ENCODE results near the gene TADA3.

TADA3 gene

DNA sequence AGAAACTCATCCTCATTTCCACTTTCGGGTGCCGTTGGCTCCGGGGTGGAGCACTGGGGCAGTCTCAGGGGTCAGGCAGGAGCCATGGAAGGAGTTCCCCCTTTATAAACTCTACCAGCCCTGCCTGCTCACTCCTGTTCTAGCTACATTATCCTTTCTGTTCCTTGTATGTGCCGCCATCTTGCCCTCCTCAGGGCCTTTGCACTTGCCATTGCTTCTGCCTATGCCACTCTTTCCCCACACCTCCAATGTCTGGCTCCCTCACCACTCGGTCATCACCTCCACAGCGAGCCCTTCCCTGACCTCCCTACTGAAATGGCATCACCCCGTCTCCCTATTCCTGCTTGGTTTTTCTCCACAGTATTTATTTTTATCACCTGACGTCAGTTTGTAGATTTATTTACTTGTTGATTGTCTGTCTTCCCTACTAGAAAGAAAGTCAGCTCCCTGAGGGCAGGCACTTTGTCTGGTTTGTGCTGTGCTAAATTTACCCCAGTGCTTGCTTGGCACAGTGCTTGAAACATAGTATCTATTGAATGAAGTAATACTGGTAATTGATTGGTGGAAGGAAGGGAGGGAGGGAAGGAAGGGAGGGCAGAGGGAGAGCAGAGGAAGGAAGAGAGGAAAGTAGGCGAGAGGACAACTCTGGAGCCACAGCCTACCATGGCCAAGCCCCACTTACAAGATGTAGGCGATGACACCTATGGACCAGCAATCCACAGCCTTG is 31.3 kb downstream of the TADA3 start:
- no peak for DNase-seq

DNA sequence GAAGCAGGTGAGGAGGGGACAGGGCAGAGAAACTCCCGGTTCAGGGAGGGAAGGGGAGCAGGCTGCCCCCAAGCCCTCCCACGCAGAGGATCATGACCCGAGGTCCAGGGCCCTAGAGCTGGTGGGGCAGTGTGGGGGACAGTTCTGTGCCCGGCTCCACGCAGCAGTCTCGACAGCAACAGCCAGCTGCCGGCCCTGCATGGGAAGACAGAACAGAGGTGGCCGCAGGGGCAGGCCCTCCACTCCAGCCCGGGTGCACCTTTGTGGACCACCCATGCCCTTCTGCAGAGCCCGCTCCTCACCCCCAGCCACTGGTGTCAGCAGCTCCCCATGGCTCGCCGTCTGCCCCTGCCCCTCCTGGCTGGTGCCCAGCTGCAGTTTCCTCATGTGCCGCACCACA is 34.8 kb downstream of the TADA3 start:
- DNase-seq: no peak

DNA sequence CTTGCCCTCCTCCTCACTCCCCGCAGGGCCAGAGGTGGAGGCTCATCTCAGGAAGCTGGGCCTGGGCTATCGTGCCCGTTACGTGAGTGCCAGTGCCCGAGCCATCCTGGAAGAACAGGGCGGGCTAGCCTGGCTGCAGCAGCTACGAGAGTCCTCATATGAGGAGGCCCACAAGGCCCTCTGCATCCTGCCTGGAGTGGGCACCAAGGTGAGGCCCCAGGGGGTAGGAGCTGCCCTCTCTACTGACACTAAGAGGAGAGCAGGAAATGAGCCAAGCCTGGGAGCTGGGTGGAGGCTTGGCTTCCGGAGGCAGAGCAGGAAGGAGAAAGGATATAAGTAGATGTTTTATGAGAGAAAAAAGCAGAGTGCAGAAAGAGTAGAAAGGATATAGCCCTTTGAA is 37.6 kb downstream of the TADA3 start:
- no peak for DNase-seq

DNA sequence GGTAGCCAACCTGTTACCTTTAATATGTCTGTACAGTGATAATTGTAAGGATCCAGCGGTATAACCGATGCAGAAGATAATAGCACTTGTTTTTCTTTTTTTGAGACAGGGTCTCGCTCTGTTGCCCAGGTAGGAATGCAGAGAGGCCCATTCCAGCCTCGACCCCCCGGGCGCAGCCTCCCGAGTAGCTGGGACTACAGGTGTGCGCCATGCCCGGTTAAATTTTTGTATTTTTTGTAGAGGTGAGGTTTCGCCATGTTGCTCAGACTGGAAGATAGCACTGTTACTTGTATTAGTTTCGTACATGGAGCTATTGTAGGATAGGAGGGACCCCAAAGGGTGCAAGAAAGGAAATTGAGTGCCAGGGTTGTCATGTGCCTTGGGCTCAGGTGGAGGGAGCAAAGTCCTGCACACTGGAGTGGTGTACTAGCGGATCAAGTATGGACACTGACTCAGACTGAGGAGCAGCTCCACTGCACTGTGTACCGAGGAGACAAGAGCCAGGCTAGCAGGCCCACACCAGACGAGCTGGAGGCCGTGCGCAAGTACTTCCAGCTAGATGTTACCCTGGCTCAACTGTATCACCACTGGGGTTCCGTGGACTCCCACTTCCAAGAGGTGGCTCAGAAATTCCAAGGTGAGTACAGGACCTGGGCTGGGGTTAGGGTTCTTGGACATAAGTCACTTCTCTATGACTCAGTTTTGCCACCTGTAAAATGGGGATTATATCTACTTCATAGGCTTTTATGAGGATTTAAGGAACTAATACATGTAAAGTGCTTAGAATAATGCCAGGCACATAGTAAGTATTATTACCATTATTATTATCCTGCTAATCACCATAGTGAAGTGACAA is 41.5 kb downstream of the TADA3 start:
- DNase-seq: peak; percentile 30

DNA sequence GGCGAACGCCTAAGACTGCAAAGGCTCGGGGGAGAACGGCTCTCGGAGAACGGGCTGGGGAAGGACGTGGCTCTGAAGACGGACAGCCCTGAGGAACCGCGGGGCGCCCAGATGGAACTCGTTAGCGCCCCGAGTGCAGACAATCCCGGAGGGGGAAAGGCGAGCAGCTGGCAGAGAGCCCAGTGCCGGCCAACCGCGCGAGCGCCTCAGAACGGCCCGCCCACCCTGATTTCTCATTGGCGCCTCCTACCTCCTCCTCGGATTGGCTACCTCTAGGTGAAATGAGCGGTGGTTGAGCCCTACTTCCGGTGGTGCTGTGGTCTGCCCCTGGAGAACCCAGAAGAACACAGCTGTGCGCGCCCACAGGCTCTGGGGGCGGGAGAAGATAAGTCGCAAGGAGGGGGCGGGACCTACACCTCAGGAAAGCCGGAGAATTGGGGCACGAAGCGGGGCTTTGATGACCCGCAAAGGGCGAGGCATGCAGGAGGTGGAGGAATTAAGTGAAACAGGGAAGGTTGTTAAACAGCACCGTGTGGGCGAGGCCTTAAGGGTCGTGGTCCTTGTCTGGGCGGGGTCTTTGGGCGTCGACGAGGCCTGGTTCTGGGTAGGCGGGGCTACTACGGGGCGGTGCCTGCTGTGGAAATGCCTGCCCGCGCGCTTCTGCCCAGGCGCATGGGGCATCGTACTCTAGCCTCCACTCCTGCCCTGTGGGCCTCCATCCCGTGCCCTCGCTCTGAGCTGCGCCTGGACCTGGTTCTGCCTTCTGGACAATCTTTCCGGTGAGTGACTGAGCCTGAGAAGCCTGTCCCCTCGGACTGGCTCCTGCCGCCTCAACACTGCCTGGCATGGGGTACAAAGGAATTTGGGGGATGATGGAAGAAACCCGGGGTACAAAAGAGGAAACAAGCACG is 42.4 kb downstream of the TADA3 start, which contains the start of gene OGG1:
Gene OGG1 (plus strand): TSS at position 308 of the 911 bp plus-strand sequence. CDS start 335 bp downstream, at position 643.
- DNase-seq: peak; percentile 99

DNA sequence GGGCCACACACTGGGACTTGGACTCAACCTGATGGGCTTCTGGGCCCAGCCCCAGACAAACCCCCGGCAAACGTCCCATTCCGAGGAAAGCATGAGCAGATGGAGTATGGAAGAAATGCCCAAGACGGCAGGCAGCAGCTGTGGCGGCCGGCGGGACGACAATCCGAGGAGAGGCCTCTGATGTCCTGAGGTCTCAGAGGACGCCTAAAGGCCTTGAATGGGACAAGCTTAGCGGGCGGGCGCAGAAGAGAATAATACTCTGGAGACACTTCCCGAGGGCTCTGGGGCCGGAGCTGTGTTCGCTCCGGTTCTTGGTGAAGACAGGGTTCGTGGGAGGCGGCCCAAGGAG is 43.0 kb downstream of the TADA3 start:
- DNase-seq: no peak

DNA sequence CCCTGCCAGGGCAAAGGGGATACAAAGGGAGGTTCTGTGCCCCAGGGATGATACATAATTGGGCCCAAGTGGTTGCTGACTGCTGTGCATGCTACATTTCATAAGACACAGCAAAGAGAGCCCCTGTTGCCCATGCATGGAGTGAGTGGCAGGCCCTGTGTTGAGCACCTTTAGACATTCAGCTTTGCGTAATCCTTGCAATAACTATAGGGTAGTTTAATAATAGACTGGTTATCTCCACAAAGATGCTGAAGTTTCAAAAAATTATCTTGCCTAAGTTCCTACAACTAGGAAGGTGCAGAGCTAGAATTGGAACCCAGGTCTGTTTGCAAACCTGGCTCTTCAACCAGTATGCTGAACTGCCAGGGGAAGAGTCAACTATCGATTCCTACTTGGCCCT is 44.2 kb downstream of the TADA3 start:
- DNase-seq: no peak

DNA sequence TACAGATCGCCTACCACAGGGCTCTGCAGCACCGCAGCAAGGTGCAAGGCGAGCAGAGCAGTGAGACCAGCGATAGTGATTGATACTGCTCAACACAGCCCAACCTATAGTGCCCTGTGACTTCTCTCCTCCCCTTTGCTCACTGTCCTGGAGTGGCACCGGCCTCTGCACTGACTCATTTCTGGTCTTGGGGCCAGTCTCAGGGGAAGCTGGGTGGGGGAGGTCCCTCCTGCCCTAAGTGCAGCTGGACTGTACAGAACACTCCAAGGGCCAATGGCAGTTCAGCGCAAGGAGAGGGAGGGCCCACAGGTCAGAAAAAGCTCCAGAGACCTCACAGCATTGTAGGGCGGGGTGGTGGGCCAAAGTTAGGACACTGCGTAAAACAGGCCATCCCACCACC is 45.0 kb downstream of the TADA3 start:
- no peak for DNase-seq

DNA sequence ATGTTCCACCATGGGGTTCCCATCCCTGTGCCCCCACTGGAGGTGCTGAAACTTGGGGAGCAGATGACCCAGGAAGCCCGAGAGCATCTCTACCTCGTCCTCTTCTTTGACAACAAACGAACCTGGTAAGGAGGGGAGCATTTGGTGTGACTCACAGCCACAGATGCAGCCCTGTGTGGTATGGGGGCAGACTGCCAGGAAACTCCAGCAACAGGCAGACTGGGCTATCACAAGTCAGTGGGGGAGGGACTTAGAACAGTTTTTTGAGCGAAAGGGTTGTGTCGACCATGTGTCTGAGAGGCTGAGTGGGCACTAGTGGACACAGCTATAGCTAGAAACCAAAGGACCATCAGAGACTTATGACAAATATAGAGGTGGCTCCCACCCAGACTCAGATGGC is 45.9 kb downstream of the TADA3 start:
- DNase-seq: no peak

DNA sequence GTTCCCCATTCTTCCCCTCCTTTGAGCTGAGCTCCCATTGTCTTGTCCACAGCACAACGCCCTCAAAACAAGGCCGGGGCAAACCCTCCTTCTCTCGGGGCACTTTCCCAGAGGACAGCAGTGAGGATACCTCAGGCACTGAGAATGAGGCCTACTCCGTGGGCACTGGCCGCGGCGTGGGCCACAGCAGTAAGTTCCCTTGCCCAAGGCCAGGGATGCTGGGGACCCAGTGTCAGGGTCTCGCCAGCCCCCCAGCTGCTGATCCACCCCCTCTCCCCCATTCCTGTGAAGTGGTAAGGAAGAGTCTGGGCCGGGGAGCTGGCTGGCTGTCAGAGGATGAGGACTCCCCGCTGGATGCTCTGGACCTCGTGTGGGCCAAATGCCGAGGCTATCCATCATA is 46.8 kb downstream of the TADA3 start:
- DNase-seq: no peak

DNA sequence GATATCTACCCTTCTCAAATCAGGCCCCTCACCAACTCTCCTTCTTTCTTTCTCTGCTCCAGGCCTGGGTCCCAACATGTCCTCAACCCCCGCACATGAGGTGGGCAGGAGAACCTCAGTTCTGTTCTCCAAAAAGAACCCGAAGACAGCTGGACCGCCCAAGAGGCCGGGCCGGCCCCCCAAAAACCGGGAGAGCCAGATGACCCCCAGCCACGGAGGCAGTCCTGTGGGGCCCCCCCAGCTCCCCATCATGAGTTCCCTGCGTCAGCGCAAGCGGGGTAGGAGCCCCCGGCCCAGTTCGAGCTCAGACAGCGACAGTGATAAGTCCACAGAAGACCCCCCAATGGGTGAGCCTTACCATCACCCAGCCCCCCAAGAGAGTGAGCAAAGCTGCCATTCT is 48.1 kb downstream of the TADA3 start:
- DNase-seq: no peak

DNA sequence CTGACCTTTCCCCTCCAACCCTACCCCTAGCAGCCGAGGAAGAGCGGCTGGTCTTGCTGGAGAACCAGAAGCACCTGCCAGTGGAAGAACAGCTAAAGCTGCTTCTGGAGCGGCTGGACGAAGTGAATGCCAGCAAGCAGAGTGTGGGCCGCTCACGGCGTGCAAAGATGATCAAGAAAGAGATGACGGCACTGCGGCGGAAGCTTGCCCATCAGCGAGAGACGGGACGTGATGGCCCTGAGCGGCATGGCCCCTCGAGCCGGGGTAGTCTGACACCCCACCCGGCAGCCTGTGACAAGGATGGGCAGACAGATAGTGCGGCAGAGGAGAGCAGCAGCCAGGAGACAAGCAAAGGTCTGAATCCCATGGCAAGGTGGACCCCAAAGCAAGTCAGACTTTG is 48.7 kb downstream of the TADA3 start:
- no peak for DNase-seq

DNA sequence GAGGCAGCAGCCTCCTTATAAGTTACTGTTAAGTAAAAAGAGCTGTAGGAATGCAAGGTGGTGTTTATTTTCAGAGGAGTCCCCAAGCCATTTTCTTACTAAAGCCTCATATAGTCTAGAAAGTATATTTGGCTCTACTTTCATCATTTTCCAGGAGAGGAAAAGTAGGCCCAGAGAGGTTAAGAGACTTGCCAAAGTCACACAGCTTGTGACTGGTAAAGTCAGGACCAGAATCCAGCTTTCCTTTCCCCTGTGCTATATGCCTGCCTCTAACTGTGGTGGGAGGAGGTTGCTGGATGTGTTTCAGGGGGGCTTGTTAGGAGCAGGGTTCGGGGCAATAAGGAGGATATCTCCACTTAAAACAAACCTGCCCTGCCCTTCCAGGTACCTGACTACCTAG is 49.7 kb downstream of the TADA3 start:
- DNase-seq: no peak

DNA sequence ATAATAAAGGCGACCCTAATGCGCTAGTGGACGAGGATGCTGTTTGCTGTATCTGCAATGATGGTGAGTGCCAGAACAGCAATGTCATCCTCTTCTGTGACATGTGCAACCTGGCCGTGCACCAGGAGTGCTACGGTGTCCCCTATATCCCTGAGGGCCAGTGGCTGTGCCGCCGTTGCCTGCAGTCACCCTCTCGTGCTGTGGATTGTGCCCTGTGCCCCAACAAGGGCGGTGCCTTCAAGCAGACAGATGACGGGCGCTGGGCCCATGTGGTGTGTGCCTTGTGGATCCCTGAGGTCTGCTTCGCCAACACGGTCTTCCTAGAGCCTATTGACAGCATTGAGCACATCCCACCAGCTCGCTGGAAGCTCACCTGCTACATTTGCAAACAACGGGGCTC is 53.1 kb downstream of the TADA3 start:
- DNase-seq: no peak

DNA sequence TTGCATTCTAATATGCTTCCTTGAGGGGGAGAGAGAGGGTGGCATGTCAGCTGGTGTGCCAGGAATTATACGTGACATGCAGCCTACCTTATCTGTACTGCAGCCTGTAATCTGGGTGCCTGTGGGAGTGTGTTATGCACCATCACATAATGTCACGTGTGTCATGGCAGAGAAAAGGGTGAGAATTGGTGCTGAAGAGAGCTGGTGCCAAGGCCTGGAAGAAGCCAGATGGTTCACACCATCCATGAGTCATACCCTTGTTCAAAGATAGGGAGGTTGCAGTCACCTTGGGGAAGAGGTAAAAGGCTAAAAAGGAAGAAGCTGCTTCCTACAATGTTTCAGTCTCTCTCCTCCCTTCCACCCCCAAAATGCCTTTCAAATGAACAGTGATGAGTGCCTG is 55.4 kb downstream of the TADA3 start:
- no peak for DNase-seq

DNA sequence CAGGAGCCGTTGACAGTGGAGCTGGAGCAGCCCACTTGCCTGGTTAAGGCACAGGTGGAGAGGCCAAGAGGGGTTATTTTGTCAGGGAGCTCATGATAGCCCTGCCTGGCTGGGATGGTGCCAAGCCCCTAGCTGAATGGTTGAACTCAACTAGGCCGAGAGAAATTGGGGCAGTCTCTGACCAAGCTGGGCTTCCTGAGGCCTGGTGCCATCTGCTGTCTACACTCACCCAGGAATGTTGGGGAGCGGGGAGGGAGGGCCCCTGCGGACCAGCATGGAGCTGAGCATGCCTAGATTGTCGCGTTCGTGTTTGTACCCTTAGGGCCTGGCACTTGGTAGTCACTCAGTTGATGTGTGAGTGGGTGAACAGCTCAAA is 59.5 kb downstream of the TADA3 start:
- DNase-seq: no peak

DNA sequence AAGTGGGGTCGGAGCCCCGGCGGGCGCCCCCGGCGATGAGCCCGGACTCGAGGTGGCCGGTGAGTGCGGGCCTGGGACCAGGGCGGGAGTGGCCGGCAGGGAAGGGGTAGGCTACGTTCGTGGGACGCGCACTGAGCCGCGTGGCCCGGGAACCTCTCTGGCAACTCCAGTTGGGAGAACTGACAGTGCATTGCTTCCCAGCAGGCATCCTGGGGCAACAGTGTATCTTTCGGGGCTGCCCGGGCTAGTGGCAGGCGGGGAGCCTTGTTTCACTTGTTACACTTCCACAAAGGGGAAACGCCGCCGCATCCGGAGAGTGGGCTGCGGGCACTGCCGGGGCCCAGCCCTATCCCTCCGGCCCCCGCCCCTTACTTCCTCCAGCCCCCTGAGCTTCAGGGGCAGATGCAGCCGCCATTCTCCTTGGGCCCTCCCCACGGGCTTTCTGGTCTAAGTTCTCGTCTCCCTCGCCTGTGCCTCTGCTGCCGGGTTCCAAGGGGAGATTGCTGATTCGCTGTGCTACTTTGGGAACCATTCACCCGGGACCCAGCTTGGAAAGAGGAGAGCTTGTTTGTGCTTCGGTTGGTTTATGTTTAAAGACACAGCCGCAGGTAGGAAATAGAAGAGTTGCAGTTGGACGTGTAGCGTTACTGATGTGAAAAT is 60.1 kb downstream of the TADA3 start:
- peak; percentile 13 for DNase-seq

DNA sequence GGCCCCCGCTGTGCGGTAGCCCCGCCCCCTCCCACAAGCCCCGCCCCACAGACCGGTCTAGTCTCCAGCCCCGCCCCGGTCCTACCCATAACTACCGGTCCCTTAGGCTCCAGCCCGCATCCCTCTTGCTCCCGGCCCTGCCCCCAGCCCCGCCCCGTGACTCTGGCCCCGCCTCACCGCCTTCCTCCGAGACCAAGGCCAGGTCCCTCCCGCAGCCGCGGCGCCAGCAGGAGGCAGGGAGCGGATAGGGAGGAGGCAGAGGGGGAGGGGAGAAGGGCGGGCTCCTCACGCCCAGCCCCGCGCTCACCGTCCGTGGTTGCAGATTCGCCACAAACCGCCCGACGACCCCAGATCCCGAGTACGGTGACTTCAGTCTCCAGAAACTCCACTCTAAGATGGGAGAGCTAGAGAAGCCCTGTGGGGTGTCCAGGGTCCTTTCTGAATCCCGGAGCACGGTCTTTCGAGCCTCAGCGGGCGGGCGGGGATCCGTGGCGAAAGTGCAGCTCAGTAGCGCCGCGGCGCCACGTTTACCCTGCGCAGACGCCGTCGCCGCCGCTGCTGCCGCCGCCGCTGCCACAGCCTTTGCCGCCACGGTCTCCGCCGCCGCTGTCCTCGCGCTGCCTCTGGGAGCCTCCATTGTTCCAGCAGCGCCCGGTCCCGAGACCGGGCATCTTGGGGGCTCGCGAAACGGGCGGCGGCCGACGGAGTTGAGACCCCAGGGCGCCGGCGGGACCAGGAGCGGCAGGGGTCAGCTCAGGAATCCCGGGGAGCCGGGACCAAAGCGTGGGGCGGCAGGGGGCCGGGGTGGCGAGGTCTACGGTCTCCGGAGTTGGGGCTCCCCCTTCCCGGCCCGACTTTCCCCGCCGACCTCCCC is 60.8 kb downstream of the TADA3 start, which contains the start of gene BRPF1:
Gene BRPF1 (plus strand): TSS at position 530 of the 874 bp plus-strand sequence. CDS start 2,406 bp downstream, outside the sequence.
- peak; percentile 99 for DNase-seq

DNA sequence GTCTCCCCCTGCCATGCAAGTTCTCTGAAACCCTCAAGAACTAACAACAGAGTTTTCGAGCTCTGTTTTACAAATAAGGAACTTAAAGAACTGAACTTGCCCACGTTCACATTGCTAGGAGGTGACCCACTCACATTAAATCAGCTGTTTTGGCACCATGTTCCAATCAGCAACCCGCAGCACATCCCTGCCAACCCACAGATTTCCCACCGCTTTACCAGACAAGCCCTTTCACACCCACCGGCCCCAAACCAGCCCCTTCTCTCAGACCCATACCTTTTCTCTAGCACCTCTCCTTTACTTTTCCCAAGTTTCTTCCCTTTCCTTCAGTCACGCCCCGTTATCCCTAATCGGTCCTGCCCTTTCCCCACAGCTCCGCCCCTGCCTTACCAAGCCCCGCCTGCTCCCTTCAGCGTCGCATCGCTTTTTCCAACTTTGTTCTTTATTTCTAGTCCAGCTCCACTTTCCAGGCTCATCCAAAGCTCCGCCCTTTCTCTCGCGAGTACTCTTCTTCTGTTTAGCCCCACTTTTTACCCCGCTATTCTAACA is 61.5 kb downstream of the TADA3 start:
- DNase-seq: no peak

All from RPMI8226 (cell line).